A673 (cell line): ENCODE measurements around the gene DCAF8L2.

ENCODE experiments used
- EZH2 ChIP-seq: fragments of 200-600 bp; sonication (generic); IDR thresholded peaks from 2 replicates; pipeline ENCODE4 v1.6.1; 2017; ENCODE audit warnings: borderline replicate concordance, low read depth, mild to moderate bottlenecking, mixed read lengths, antibody characterized with exemption, low read length; ENCODE audit not compliant: poor library complexity, severe bottlenecking
- TF ChIP-seq, protein P1 (sequence below): fragments of 300-800, 200-600 bp; sonication (generic); conservative IDR thresholded peaks from 2 replicates; pipeline ENCODE4 v1.5.1; 2017; ENCODE audit warnings: low read depth, mild to moderate bottlenecking, antibody characterized with exemption, low read length, moderate library complexity, mixed read lengths

DNA sequence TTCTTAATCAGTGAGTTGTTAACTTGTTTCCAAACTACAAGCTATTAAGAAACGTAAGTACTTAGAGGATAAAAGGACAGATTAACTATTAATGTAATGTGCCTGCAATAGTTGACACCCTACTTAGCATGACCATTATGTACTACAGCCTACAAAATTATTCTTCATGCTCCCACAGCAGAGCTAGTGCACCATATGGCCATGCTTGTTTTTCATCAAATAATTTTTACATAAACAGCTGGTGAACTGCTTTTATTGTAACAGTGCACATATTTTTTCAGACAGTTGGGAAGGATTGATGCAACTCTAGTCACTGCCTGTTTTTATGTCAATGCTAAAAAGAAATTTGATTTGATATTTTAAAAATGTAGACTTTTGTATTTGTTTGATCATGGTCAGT lies 207.4 kb downstream of the DCAF8L2 start:
- TF ChIP-seq, protein P1, sequence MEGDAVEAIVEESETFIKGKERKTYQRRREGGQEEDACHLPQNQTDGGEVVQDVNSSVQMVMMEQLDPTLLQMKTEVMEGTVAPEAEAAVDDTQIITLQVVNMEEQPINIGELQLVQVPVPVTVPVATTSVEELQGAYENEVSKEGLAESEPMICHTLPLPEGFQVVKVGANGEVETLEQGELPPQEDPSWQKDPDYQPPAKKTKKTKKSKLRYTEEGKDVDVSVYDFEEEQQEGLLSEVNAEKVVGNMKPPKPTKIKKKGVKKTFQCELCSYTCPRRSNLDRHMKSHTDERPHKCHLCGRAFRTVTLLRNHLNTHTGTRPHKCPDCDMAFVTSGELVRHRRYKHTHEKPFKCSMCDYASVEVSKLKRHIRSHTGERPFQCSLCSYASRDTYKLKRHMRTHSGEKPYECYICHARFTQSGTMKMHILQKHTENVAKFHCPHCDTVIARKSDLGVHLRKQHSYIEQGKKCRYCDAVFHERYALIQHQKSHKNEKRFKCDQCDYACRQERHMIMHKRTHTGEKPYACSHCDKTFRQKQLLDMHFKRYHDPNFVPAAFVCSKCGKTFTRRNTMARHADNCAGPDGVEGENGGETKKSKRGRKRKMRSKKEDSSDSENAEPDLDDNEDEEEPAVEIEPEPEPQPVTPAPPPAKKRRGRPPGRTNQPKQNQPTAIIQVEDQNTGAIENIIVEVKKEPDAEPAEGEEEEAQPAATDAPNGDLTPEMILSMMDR = no peak
- TF ChIP-seq EZH2 = no peak
